Measurements from ENCODE around the gene YY1. TPM values are rescaled to one million over a fixed set of nuclear protein-coding genes. Genes with fewer than 3 reads are reported as not detected.

Gene YY1
- total and polyA plus RNA-seq, 9 of the 15 experiments (the other 6 are each of a cell fraction or from before 2014, with no cell fraction given) = 20.8 to 74.2 (median 46.7) TPM

- no peak for TF ChIP-seq KDM5B (IDR thresholded peaks at IDR 0.05; ENCODE audit: insufficient replicate concordance, low read depth, low read length)
- TF ChIP-seq TFAM (CRISPR knock-in tag; conservative IDR thresholded peaks at IDR 0.05) = no peak
- TF ChIP-seq NFIC (IDR thresholded peaks at IDR 0.05) = no peak
- TF ChIP-seq MXD1 (CRISPR knock-in tag; IDR thresholded peaks at IDR 0.05; ENCODE audit: borderline replicate concordance, poor library complexity, severe bottlenecking) = no peak
- no peak for TF ChIP-seq ZFP36 (IDR thresholded peaks at IDR 0.05; ENCODE audit: low read depth, low read length, partially characterized antibody)
- TF ChIP-seq RNF219 (CRISPR knock-in tag; IDR thresholded peaks at IDR 0.05) = no peak
- no peak for TF ChIP-seq ZNF318 (IDR thresholded peaks at IDR 0.05; ENCODE audit: borderline replicate concordance in 1 of 2, low read depth in 1 of 2)
Observed at GRCh38 chr14:100317389-100317788, 78.4 kb downstream of the YY1 start (continued).
